Stimulated activated naive CD8-positive, alpha-beta T cell treated with anti-CD3 and anti-CD28 coated beads, Interleukin-15, amount 100 ng/mL, for 72 hours (primary cell): Measurements from ENCODE around the gene CST9.

ENCODE experiments used
- ATAC-seq: fragments of 150-1000 bp; cut with Tn5 transposase; 2 replicates; pipeline ENCODE4 v1.10.0; 2021; ENCODE audit warnings: mild to moderate bottlenecking, moderate library complexity
- DNase-seq, 2 donors: peaks; one replicate each; pipeline ENCODE4 v3.0.0; 2021 to 2022
- H3K27ac Mint-ChIP-seq, 2 donors: one replicate each; pipeline ENCODE4 v1.8.0; 2022; ENCODE audit warnings: mild to moderate bottlenecking in 2 of 2, mixed read lengths in 2 of 2, moderate library complexity in 2 of 2
- H3K27me3 Mint-ChIP-seq: one replicate; pipeline ENCODE4 v1.8.0; 2022; ENCODE audit warnings: mixed read lengths
- H3K4me1 Mint-ChIP-seq: one replicate; pipeline ENCODE4 v1.8.0; 2022; ENCODE audit warnings: mild to moderate bottlenecking, mixed read lengths
- H3K4me3 Mint-ChIP-seq, 2 donors: one replicate each; pipeline ENCODE4 v1.8.0; 2022; ENCODE audit warnings: mild to moderate bottlenecking in 2 of 2, mixed read lengths in 2 of 2, moderate library complexity in 1 of 2
- H3K9me3 Mint-ChIP-seq, 2 donors: one replicate each; pipeline ENCODE4 v1.8.0; 2022; ENCODE audit warnings: mixed read lengths in 2 of 2

Gene CST9

DNA sequence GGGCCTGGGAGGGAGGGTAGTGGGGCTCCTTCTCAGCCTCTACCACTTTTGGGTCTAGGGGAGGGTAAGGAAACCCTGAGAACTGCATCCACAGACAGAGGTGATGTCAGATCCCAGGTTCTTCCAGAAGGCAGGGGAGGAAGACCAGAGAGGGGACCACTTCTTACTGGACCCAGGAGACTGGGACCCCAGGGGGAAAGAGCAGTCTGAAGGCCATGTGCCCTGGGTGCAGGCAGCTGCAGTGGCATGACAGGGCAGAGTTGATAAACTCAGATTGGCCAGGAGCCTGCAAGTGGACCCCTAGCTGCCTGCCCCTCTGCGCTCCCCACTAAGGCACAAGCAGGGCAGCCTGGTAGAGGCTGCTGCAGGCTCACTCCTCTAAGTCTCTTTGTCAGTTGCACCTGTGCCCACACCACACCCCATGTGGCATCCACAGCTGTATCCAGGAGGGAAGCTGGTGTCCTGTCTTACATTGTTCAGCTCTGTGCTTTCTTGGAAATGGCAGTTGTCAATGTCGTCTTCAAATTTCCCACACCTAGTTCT, 40.1 kb downstream of the CST9 start:
- ATAC-seq (no peak), DNase-seq (no peak)
- Mint-ChIP-seq H3K27ac (no peak overlapping the region), H3K4me3 (no peak overlapping the region), H3K4me1 (no peaks in the 10 kb centered on the region), H3K9me3 (peaks cover 0 to 18% of the 10 kb centered on the region in 2 donors), H3K27me3 (peaks cover 15% of the 10 kb centered on the region)

DNA sequence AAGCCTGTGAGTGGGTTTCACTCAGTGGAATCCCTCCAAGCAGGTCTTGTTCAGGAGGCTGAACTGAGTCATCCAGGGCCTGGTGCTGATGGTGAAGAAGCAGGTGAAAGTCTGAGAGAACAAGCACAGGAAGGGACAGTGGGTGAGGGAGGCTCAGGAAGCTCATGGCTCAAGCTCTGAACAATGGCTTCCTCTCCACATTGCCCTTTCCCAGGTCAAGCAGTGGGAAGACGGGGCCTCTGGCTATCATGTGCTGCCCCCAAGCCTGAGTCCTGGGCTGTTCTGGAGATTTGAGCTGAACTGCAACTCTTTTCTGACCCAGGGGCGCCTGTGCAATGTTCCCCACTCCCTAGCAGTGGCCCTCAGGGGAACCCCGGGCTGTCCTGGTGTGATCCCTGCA, 40.8 kb downstream of the CST9 start:
- H3K4me3 Mint-ChIP-seq: no peak overlapping the region
- DNase-seq (no peak), ATAC-seq (no peak)
- H3K27ac Mint-ChIP-seq: peak overlapping the region in 1 of 2 donors; percentile 9
- H3K27me3 Mint-ChIP-seq: peaks cover 22% of the 10 kb centered on the region
- H3K4me1 Mint-ChIP-seq: no peaks in the 10 kb centered on the region
- peaks cover 4 to 24% of the 10 kb centered on the region in 2 donors for H3K9me3 Mint-ChIP-seq

DNA sequence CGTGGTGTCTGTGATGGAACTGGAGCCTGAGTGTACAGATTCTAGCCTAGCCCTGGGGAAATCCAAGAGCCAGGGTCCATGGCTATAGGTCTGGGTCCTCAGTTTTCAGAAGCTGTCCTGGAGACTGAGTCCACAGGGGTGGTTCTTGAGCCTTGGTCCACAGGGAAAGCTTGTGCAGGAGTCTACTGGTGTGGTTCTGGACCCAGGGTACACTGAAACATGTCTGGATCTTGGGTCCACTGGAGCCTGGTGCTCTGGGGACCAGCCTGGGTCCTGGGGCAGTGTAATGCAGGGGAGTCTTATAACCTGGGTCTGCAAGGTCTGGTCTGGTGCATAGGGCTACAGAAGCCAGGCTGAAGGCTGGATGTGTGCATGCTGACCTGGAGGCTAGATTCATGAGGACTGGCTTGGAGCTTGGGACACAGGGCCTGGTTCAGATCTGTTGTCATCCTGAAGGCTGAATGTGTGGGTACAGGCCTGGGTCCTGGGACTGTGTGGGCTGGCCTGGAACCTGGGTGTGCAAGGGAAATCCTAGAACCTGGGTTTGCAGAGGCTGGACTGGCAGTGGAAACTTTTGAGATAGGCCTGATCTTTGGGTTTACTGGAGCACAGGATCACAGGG, 42.9 kb downstream of the CST9 start:
- ATAC-seq: no peak
- H3K9me3 Mint-ChIP-seq: peaks cover 11 to 33% of the 10 kb centered on the region in 2 donors
- no peaks in the 10 kb centered on the region for H3K4me1 Mint-ChIP-seq
- DNase-seq: no peak
- peaks cover 18% of the 10 kb centered on the region for H3K27me3 Mint-ChIP-seq
- H3K27ac Mint-ChIP-seq: no peak overlapping the region
- H3K4me3 Mint-ChIP-seq: no peak overlapping the region

- no peak overlapping the region for H3K4me3 Mint-ChIP-seq
- H3K9me3 Mint-ChIP-seq: peaks cover 18 to 21% of the 10 kb centered on the region in 2 donors
- DNase-seq (no peak), ATAC-seq (no peak)
- H3K4me1 Mint-ChIP-seq: no peaks in the 10 kb centered on the region
- H3K27me3 Mint-ChIP-seq: peaks cover 31% of the 10 kb centered on the region
- H3K27ac Mint-ChIP-seq: no peak overlapping the region
Measured at GRCh38 chr20:23554401-23554800, 51.3 kb downstream of the CST9 start.
